A549 (cell line): Measurements from ENCODE around the gene DDAH2. TPM values are rescaled to one million over a fixed set of nuclear protein-coding genes. Genes with fewer than 3 reads are reported as not detected.
A peak's percentile ranks its signal among the peaks of the same experiment; 100 is the strongest.

Source experiments
- ATAC-seq, 2 experiments: fragments of 200-7000 bp in 1 of 2; fragments of >200 bp in 1 of 2; cut with Nextera tagmentation in 1 of 2; cut with Tn5 transposase in 1 of 2; 3 replicates each; pipeline versions ENCODE4 v1.8.0 to v1.9.1; 2018 to 2020; ENCODE audit warnings: mild to moderate bottlenecking in 1 of 2, moderate library complexity in 1 of 2
- CTCF ChIA-PET: fragments of 300-600 bp; sonication (Branson Sonifier 250); formaldehyde crosslinking; extraction: SDS; loops from one replicate; lab custom pipeline; 2021; ENCODE audit warnings: antibody characterized with exemption, inconsistent platforms; lab: Yijun Ruan, JAX
- POLR2A ChIA-PET: fragments of 350-600 bp; formaldehyde crosslinking; extraction: SDS; loops from one replicate; lab custom pipeline; 2021; ENCODE audit warnings: antibody characterized with exemption, inconsistent platforms; lab: Yijun Ruan, JAX
- DNase-seq, 2 experiments: peaks; one replicate each; pipeline versions ENCODE4 v3.0.0 to v3.0.0-alpha.2; 2011 to 2016; ENCODE audit warnings: low read depth in 1 of 2, low spot score in 1 of 2
- FAIRE-seq: peaks from 2 replicates; lab custom pipeline; 2011; peaks lifted over from hg19 to GRCh38; lab: Jason Lieb, UNC
- H3K27ac ChIP-seq, 2 experiments: fragments of >200 bp; sonication (Bioruptor Twin); formaldehyde crosslinking; 3 replicates each; pipeline ENCODE4 v1.5.1; 2016 to 2017
- H3K4me1 ChIP-seq: fragments of >200 bp; sonication (Bioruptor Twin); formaldehyde crosslinking; 3 replicates; pipeline ENCODE4 v1.6.1; 2016
- H3K4me2 ChIP-seq: fragments of >200 bp; sonication (Bioruptor Twin); formaldehyde crosslinking; 3 replicates; pipeline ENCODE4 v1.6.1; 2016
- H3K4me3 ChIP-seq: fragments of >200 bp; sonication (Bioruptor Twin); formaldehyde crosslinking; 3 replicates; pipeline ENCODE4 v1.5.1; 2016
- H3K9me3 ChIP-seq: fragments of >200 bp; sonication (Bioruptor Twin); formaldehyde crosslinking; 3 replicates; pipeline ENCODE4 v1.6.1; 2016
- BHLHE40 ChIP-seq: IDR thresholded peaks from 2 replicates; pipeline ENCODE4 v1.6.1; 2012; ENCODE audit warnings: low read depth, low read length, inconsistent platforms
- CHD2 ChIP-seq: fragments of 150-350 bp; IDR thresholded peaks from 2 replicates; pipeline ENCODE4 v1.6.1; 2014; ENCODE audit warnings: low read length; ENCODE audit not compliant: partially characterized antibody
- CTCF ChIP-seq: fragments of >200 bp; sonication (Bioruptor Twin); formaldehyde crosslinking; IDR thresholded peaks from 3 replicates; pipeline ENCODE4 v1.5.1; 2016
- ELK1 ChIP-seq: fragments of 150-350 bp; IDR thresholded peaks from 2 replicates; pipeline ENCODE4 v1.6.1; 2014; ENCODE audit warnings: low read depth, mild to moderate bottlenecking, low read length
- HMGXB4 ChIP-seq: fragments of 250-450 bp; sonication (Bioruptor Pico); IDR thresholded peaks from 2 replicates; pipeline ENCODE4 v1.5.0; 2021; ENCODE audit warnings: mild to moderate bottlenecking, moderate library complexity, borderline replicate concordance
- HOXB5 ChIP-seq: fragments of 250-450 bp; sonication (Bioruptor Pico); IDR thresholded peaks from 2 replicates; pipeline ENCODE4 v1.5.0; 2020; ENCODE audit warnings: mild to moderate bottlenecking, moderate library complexity
- JUNB ChIP-seq: fragments of >200 bp; sonication (Bioruptor Twin); formaldehyde crosslinking; IDR thresholded peaks from 2 replicates; pipeline ENCODE4 v1.6.1; 2016
- KDM5A ChIP-seq: fragments of 200-600 bp; sonication (generic); IDR thresholded peaks from 2 replicates; pipeline ENCODE4 v1.6.1; 2016; ENCODE audit warnings: antibody characterized with exemption, mild to moderate bottlenecking
- MAX ChIP-seq: IDR thresholded peaks from 2 replicates; pipeline ENCODE4 v1.6.1; 2012
- MYC ChIP-seq: IDR thresholded peaks from 2 replicates; pipeline ENCODE4 v1.6.1; 2012; ENCODE audit warnings: mild to moderate bottlenecking, inconsistent platforms, low read length, improper control_type of control experiment, borderline replicate concordance
- NPAS2 ChIP-seq: fragments of 250-450 bp; sonication (Bioruptor Pico); IDR thresholded peaks from 2 replicates; pipeline ENCODE4 v1.8.0; 2022; ENCODE audit warnings: mild to moderate bottlenecking, moderate library complexity, borderline replicate concordance
- POLR2A ChIP-seq: IDR thresholded peaks from 2 replicates; pipeline ENCODE4 v1.6.1; 2012; ENCODE audit warnings: mild to moderate bottlenecking, low read length
- RAD21 ChIP-seq, 2 experiments: fragments of >200 bp in 1 of 2; sonication (Bioruptor Twin) in 1 of 2; formaldehyde crosslinking in 1 of 2; IDR thresholded peaks in 1 of 2; conservative IDR thresholded peaks in 1 of 2; 2 replicates in 1 of 2; 3 replicates in 1 of 2; pipeline ENCODE4 v1.6.1; 2012 to 2018; ENCODE audit warnings: inconsistent platforms in 1 of 2
- SMC3 ChIP-seq: fragments of >200 bp; sonication (Bioruptor Twin); formaldehyde crosslinking; IDR thresholded peaks from 3 replicates; pipeline ENCODE4 v1.6.1; 2018; ENCODE audit warnings: inconsistent platforms
- TFCP2L1 ChIP-seq: fragments of 250-450 bp; sonication (Bioruptor Pico); IDR thresholded peaks from 2 replicates; pipeline ENCODE4 v1.5.0; 2021; ENCODE audit warnings: mild to moderate bottlenecking
- WGBS: methylation state at CpG from one replicate; pipeline ENCODE4 v1.1.6; 2017; ENCODE audit errors: missing lambda C conversion rate; 5-methylcytosine and 5-hydroxymethylcytosine counted together
- polyA plus RNA-seq, 4 experiments: library from polyadenylated mRNA; depleted of rRNA in 3 of 4; stranded (reverse); fragments of >200 nt; fragmentation: RNase III in 1 of 4; extraction: RNeasy Plus Mini Kit Qiagen cat#74134 plus additional on column Dnase treatment in 1 of 4; gene quantifications; 2 replicates in 3 of 4; 3 replicates in 1 of 4; pipeline ENCODE4 v1.2.3, GENCODE V29; 2011 to 2017

DDAH2 gene
- polyA plus RNA-seq, 2 of the 4 experiments (the other 2 are of a cell fraction), result 19.3 to 54.5 TPM

GRCh38 chr6:31729515-31729978, 448 bp upstream of the DDAH2 start:
- H3K9me3 ChIP-seq, result no peaks in the 10 kb centered on the region
- ATAC-seq, result peak; percentile 85 to 88
- DNase-seq, result peak; percentile 80 to 85
- peaks cover 17% of the 10 kb centered on the region for H3K4me1 ChIP-seq
- peak overlapping the region; percentile 76 to 95 for H3K27ac ChIP-seq
- ChIA-PET CTCF (interaction anchor here (0.6 to 4.7 kb wide), 21 partner anchors 10 to 134 kb away, joined by 3 to 30 read pairs (median 5); partner anchors contain the start of genes LSM2, LY6G5C, LY6G6D and MSH5), POLR2A (interaction anchor here (0.9 to 2.0 kb wide), 4 partner anchors 10 to 98 kb away, joined by 3 to 9 read pairs (median 6); partner anchors contain the start of genes ABHD16A, HSPA1A, HSPA1B and HSPA1L)
- TF ChIP-seq ELK1, result no peak
- peak; percentile 4 for TF ChIP-seq MAX
- TF ChIP-seq CTCF, result peak; percentile 68
- TF ChIP-seq POLR2A, result peak; percentile 35
- TF ChIP-seq RAD21 (conservative IDR thresholded peaks at IDR 0.05 in 1 of 2, IDR thresholded peaks at IDR 0.05 in 1 of 2), result peak; percentile 77 to 85; a peak in 4 of 5 replicates
- TF ChIP-seq KDM5A, result 0 out of 2 replicates have a peak, but pooled peaks have one; percentile 0
- TF ChIP-seq SMC3, result peak; percentile 66
- TF ChIP-seq JUNB, result no peak
- TF ChIP-seq HOXB5 (CRISPR knock-in tag), result peak; percentile 39; the same call in 1 of the 2 replicates
- WGBS, result under 1% methylated on average over 26 of the region's 29 CpGs
- H3K4me3 ChIP-seq, result peak overlapping the region; percentile 58
- H3K4me2 ChIP-seq, result peak overlapping the region; percentile 83
- FAIRE-seq, result no peak

GRCh38 chr6:31727717-31728671, 1.1 kb downstream of the DDAH2 start:
- 92% methylated on average over 36 of the region's 41 CpGs for WGBS
- H3K4me2 ChIP-seq, result no peak overlapping the region; the same call in 1 of the 3 replicates
- CTCF ChIA-PET, result interaction anchor here (1.0 to 4.7 kb wide), 12 partner anchors 10 to 103 kb away, joined by 3 to 30 read pairs (median 8); partner anchors contain the start of genes CLIC1, LY6G5C and MSH5
- peaks cover 8% of the 10 kb centered on the region; the same call in 2 of the 3 replicates for H3K4me1 ChIP-seq
- DNase-seq, result no peak
- H3K9me3 ChIP-seq, result no peaks in the 10 kb centered on the region
- H3K4me3 ChIP-seq, result no peak overlapping the region
- TF ChIP-seq NPAS2 (CRISPR knock-in tag) (no peak), TFCP2L1 (no peak), KDM5A (no peak), CHD2 (no peak), BHLHE40 (no peak), MYC (no peak), HMGXB4 (CRISPR knock-in tag) (no peak)
- no peak overlapping the region; a peak in 1 of 6 replicates for H3K27ac ChIP-seq
- POLR2A ChIA-PET, result interaction anchor here (0.6 kb wide), 1 partner anchor 66 kb away, joined by 5 read pairs; no protein-coding TSS in a partner anchor
- no peak for FAIRE-seq
- ATAC-seq, result no peak
